Activated CD8-positive, alpha-beta memory T cell treated with anti-CD3 and anti-CD28 coated beads for 36 hours (primary cell): ENCODE measurements around the gene SEMA5B. TPM values are rescaled to one million over a fixed set of nuclear protein-coding genes. Genes with fewer than 3 reads are reported as not detected.

Source experiments
- CTCF ChIA-PET: fragments of 350-600 bp; sonication (Branson Sonifier 250); formaldehyde crosslinking; loops from one replicate; lab custom pipeline; 2021; ENCODE audit warnings: antibody characterized with exemption; lab: Charles Lee
- POLR2A ChIA-PET: fragments of 350-600 bp; sonication (Branson Sonifier 250); formaldehyde crosslinking; loops from one replicate; lab custom pipeline; 2021; ENCODE audit warnings: antibody characterized with exemption; lab: Charles Lee
- total RNA-seq, 2 experiments: library from RNA; stranded (reverse); gene quantifications; one replicate each; pipeline ENCODE4 v1.2.3, GENCODE V29; 2021

SEMA5B gene
- total RNA-seq, 2 experiments from 2014 or later = not detected

- POLR2A ChIA-PET = no interaction called here
- CTCF ChIA-PET = no interaction called here
These were observed 137.4 kb downstream of the SEMA5B start for GRCh38 chr3:122890077-122890719.

- CTCF ChIA-PET = no interaction called here
These were observed 140.6 kb downstream of the SEMA5B start for GRCh38 chr3:122886946-122887345.

GRCh38 chr3:122886251-122886650, 141.3 kb downstream of the SEMA5B start:
- ChIA-PET POLR2A (no interaction called here), CTCF (no interaction called here)

More at GRCh38 chr3:122886946-122887345, 140.6 kb downstream of the SEMA5B start:
- POLR2A ChIA-PET = no interaction called here

GRCh38 chr3:122882361-122882947, 145.1 kb downstream of the SEMA5B start:
- CTCF ChIA-PET = no interaction called here
- POLR2A ChIA-PET = no interaction called here

GRCh38 chr3:122880624-122881023, 146.9 kb downstream of the SEMA5B start:
- POLR2A ChIA-PET = no interaction called here
- CTCF ChIA-PET = no interaction called here

GRCh38 chr3:122880173-122880572, 147.4 kb downstream of the SEMA5B start:
- ChIA-PET CTCF (no interaction called here), POLR2A (no interaction called here)

- ChIA-PET POLR2A (no interaction called here), CTCF (no interaction called here)
These were observed 151.9 kb downstream of the SEMA5B start for GRCh38 chr3:122875547-122876127.

- CTCF ChIA-PET = no interaction called here
These were observed 153.6 kb downstream of the SEMA5B start for GRCh38 chr3:122873741-122874515.

GRCh38 chr3:122868322-122868721, 159.2 kb downstream of the SEMA5B start:
- ChIA-PET CTCF (no interaction called here), POLR2A (no interaction called here)

More at GRCh38 chr3:122873741-122874515, 153.6 kb downstream of the SEMA5B start:
- POLR2A ChIA-PET = no interaction called here

GRCh38 chr3:122864498-122864897, 163.1 kb downstream of the SEMA5B start:
- POLR2A ChIA-PET = no interaction called here
- CTCF ChIA-PET = no interaction called here

GRCh38 chr3:122862381-122862780, 165.2 kb downstream of the SEMA5B start:
- ChIA-PET POLR2A (no interaction called here), CTCF (no interaction called here)

Other genes with a start within 250 kb of the SEMA5B start
- 1 to 10 TPM; 8.9 to 9.5 TPM for gene HSPBAP1, start 233.9 kb downstream of the SEMA5B start, total RNA-seq
- 1 to 10 TPM; 1.9 TPM for gene SLC49A4, start 232.7 kb downstream of the SEMA5B start, total RNA-seq
- gene PDIA5, start 39.3 kb upstream of the SEMA5B start, total RNA-seq = 10 to 100 TPM; 19.7 to 23.8 TPM
- gene SEC22A, start 174.2 kb upstream of the SEMA5B start, total RNA-seq = 10 to 100 TPM; 19.1 to 21.6 TPM